GM23338 (cell line): Measurements from ENCODE around the gene TLE2.

Experiments used
- CREB1 ChIP-seq: fragments of 250-450 bp; sonication (Bioruptor Pico); IDR thresholded peaks from 2 replicates; pipeline ENCODE4 v1.5.0; 2020; ENCODE audit warnings: low read depth, mild to moderate bottlenecking, moderate library complexity
- CTCF ChIP-seq, 2 experiments: fragments of 200-600 bp in 1 of 2; sonication (generic) in 1 of 2; conservative IDR thresholded peaks; 2 replicates each; pipeline versions ENCODE4 v1.5.1 to v1.6.1; 2016 to 2017; ENCODE audit warnings: antibody characterized with exemption in 2 of 2, low read depth in 2 of 2, mild to moderate bottlenecking in 2 of 2, moderate library complexity in 1 of 2
- EZH2 ChIP-seq: fragments of 200-600 bp; sonication (generic); IDR thresholded peaks from one replicate; pipeline ENCODE4 v1.8.0; 2017; ENCODE audit warnings: antibody characterized with exemption, mild to moderate bottlenecking, low read depth; ENCODE audit not compliant: unreplicated experiment
- EZH2phosphoT487 ChIP-seq: fragments of 200-600 bp; sonication (generic); IDR thresholded peaks from one replicate; pipeline ENCODE4 v1.8.1; 2018; ENCODE audit warnings: antibody characterized with exemption; ENCODE audit not compliant: unreplicated experiment
- JUNB ChIP-seq: IDR thresholded peaks from one replicate; pipeline ENCODE4 v1.6.1; 2016; ENCODE audit warnings: antibody characterized with exemption; ENCODE audit not compliant: unreplicated experiment
- NANOG ChIP-seq: IDR thresholded peaks from 2 replicates; pipeline ENCODE4 v1.6.1; 2016; ENCODE audit warnings: antibody characterized with exemption, borderline replicate concordance
- POLR2AphosphoS5 ChIP-seq: IDR thresholded peaks from 2 replicates; pipeline ENCODE4 v1.6.1; 2016; ENCODE audit warnings: antibody characterized with exemption, low read depth
- STAT1 ChIP-seq: IDR thresholded peaks from one replicate; pipeline ENCODE4 v1.6.1; 2016; ENCODE audit warnings: antibody characterized with exemption; ENCODE audit not compliant: unreplicated experiment
- ZNF331 ChIP-seq: fragments of 250-450 bp; sonication (Bioruptor Pico); IDR thresholded peaks from 2 replicates; pipeline ENCODE4 v1.5.0; 2020; ENCODE audit warnings: low read depth, mild to moderate bottlenecking, moderate library complexity
- ZNF462 ChIP-seq: fragments of 250-450 bp; sonication (Bioruptor Pico); IDR thresholded peaks from 2 replicates; pipeline ENCODE4 v1.5.0; 2020; ENCODE audit warnings: mild to moderate bottlenecking, moderate library complexity
- TF ChIP-seq, protein P1 (sequence below): IDR thresholded peaks from one replicate; pipeline ENCODE4 v1.6.1; 2018; ENCODE audit warnings: antibody characterized with exemption; ENCODE audit not compliant: unreplicated experiment
- TF ChIP-seq, protein P2 (sequence below): IDR thresholded peaks from 2 replicates; pipeline ENCODE4 v1.6.1; 2016; ENCODE audit warnings: antibody characterized with exemption

- TF ChIP-seq CTCF (conservative IDR thresholded peaks at IDR 0.05; ENCODE audit: low read depth in 2 of 2) (no peak), POLR2AphosphoS5 (no peak), EZH2 (no peak), EZH2phosphoT487 (no peak), CREB1 (no peak), ZNF331 (CRISPR knock-in tag) (no peak), NANOG (no peak), STAT1 (no peak), JUNB (no peak), ZNF462 (CRISPR knock-in tag) (no peak)
- TF ChIP-seq, protein P1, sequence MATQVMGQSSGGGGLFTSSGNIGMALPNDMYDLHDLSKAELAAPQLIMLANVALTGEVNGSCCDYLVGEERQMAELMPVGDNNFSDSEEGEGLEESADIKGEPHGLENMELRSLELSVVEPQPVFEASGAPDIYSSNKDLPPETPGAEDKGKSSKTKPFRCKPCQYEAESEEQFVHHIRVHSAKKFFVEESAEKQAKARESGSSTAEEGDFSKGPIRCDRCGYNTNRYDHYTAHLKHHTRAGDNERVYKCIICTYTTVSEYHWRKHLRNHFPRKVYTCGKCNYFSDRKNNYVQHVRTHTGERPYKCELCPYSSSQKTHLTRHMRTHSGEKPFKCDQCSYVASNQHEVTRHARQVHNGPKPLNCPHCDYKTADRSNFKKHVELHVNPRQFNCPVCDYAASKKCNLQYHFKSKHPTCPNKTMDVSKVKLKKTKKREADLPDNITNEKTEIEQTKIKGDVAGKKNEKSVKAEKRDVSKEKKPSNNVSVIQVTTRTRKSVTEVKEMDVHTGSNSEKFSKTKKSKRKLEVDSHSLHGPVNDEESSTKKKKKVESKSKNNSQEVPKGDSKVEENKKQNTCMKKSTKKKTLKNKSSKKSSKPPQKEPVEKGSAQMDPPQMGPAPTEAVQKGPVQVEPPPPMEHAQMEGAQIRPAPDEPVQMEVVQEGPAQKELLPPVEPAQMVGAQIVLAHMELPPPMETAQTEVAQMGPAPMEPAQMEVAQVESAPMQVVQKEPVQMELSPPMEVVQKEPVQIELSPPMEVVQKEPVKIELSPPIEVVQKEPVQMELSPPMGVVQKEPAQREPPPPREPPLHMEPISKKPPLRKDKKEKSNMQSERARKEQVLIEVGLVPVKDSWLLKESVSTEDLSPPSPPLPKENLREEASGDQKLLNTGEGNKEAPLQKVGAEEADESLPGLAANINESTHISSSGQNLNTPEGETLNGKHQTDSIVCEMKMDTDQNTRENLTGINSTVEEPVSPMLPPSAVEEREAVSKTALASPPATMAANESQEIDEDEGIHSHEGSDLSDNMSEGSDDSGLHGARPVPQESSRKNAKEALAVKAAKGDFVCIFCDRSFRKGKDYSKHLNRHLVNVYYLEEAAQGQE, result no peak
- TF ChIP-seq, protein P2, sequence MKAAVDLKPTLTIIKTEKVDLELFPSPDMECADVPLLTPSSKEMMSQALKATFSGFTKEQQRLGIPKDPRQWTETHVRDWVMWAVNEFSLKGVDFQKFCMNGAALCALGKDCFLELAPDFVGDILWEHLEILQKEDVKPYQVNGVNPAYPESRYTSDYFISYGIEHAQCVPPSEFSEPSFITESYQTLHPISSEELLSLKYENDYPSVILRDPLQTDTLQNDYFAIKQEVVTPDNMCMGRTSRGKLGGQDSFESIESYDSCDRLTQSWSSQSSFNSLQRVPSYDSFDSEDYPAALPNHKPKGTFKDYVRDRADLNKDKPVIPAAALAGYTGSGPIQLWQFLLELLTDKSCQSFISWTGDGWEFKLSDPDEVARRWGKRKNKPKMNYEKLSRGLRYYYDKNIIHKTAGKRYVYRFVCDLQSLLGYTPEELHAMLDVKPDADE, result no peak
Measured at GRCh38 chr19:2981898-2982297, 47.2 kb downstream of the TLE2 start.
